Endothelial cell (in vitro differentiated cells): ENCODE data around the gene CHCHD10. TPM values are rescaled to one million over a fixed set of nuclear protein-coding genes. Genes with fewer than 3 reads are reported as not detected.

ENCODE experiments used
- DNase-seq: peaks from one replicate; pipeline ENCODE4 v3.0.0; 2021; ENCODE audit warnings: low spot score
- H3K27ac Mint-ChIP-seq: one replicate; pipeline ENCODE4 v1.8.0; 2021; ENCODE audit warnings: mixed read lengths, inconsistent platforms; ENCODE audit not compliant: unreplicated experiment
- H3K27me3 Mint-ChIP-seq: one replicate; pipeline ENCODE4 v1.8.0; 2021; ENCODE audit warnings: mild to moderate bottlenecking, moderate library complexity, mixed read lengths, inconsistent platforms; ENCODE audit not compliant: unreplicated experiment
- H3K36me3 Mint-ChIP-seq: one replicate; pipeline ENCODE4 v1.8.0; 2021; ENCODE audit warnings: mild to moderate bottlenecking, low read depth, mixed read lengths, inconsistent platforms; ENCODE audit not compliant: unreplicated experiment
- H3K4me1 Mint-ChIP-seq: one replicate; pipeline ENCODE4 v1.8.0; 2021; ENCODE audit warnings: mild to moderate bottlenecking, mixed read lengths, inconsistent platforms; ENCODE audit not compliant: unreplicated experiment
- H3K4me3 Mint-ChIP-seq: one replicate; pipeline ENCODE4 v1.8.0; 2021; ENCODE audit warnings: mild to moderate bottlenecking, mixed read lengths, inconsistent platforms; ENCODE audit not compliant: unreplicated experiment
- H3K9me3 Mint-ChIP-seq: one replicate; pipeline ENCODE4 v1.8.0; 2021; ENCODE audit warnings: mixed read lengths, inconsistent platforms; ENCODE audit not compliant: unreplicated experiment
- CTCF ChIP-seq: fragments of 200-600 bp; sonication (generic); IDR thresholded peaks from one replicate; pipeline ENCODE4 v1.5.0; 2021; ENCODE audit warnings: antibody characterized with exemption; ENCODE audit not compliant: unreplicated experiment
- total RNA-seq: library from RNA; stranded (reverse); fragmentation: NEBNext Ultra II Directional; extraction: Animal tissue kit (Norgen Biotek cat#: 25700); gene quantifications from one replicate; pipeline ENCODE4 v1.2.1, GENCODE V29; 2021; ENCODE audit not compliant: unreplicated experiment

Gene CHCHD10
- total RNA-seq, 1 donor from 2014 or later: 55.8 TPM

- DNase-seq: no peak
- peaks cover 9% of the 10 kb centered on the region for H3K27me3 Mint-ChIP-seq
- H3K4me1 Mint-ChIP-seq: peaks cover 8% of the 10 kb centered on the region
- no peak overlapping the region for H3K27ac Mint-ChIP-seq
- no peak overlapping the region for H3K4me3 Mint-ChIP-seq
- no peaks in the 10 kb centered on the region for H3K9me3 Mint-ChIP-seq
- TF ChIP-seq CTCF: no peak
- H3K36me3 Mint-ChIP-seq: peaks cover 5% of the 10 kb centered on the region
These were observed 8.1 kb upstream of the CHCHD10 start for GRCh38 chr22:23775779-23776375.

GRCh38 chr22:23774922-23775436 lies 7.2 kb upstream of the CHCHD10 start:
- Mint-ChIP-seq H3K27me3 (peaks cover 9% of the 10 kb centered on the region), H3K9me3 (no peaks in the 10 kb centered on the region), H3K4me1 (peaks cover 8% of the 10 kb centered on the region), H3K27ac (no peak overlapping the region), H3K4me3 (no peak overlapping the region), H3K36me3 (peaks cover 5% of the 10 kb centered on the region)
- no peak for TF ChIP-seq CTCF
- no peak for DNase-seq

- peaks cover 5% of the 10 kb centered on the region for H3K36me3 Mint-ChIP-seq
- H3K9me3 Mint-ChIP-seq: no peaks in the 10 kb centered on the region
- no peak for TF ChIP-seq CTCF
- DNase-seq: no peak
- H3K4me3 Mint-ChIP-seq: peak overlapping the region; percentile 37
- H3K27ac Mint-ChIP-seq: no peak overlapping the region
- H3K4me1 Mint-ChIP-seq: peaks cover 8% of the 10 kb centered on the region
- H3K27me3 Mint-ChIP-seq: peaks cover 9% of the 10 kb centered on the region
These were observed 6.5 kb upstream of the CHCHD10 start for GRCh38 chr22:23774114-23774921.

GRCh38 chr22:23773483-23774113 lies 5.8 kb upstream of the CHCHD10 start:
- Mint-ChIP-seq H3K27ac (peak overlapping the region; percentile 28), H3K4me3 (peak overlapping the region; percentile 6), H3K27me3 (peaks cover 9% of the 10 kb centered on the region), H3K4me1 (peaks cover 8% of the 10 kb centered on the region), H3K36me3 (peaks cover 5% of the 10 kb centered on the region), H3K9me3 (no peaks in the 10 kb centered on the region)
- DNase-seq: no peak
- TF ChIP-seq CTCF: no peak
